ENCODE measurements around the gene TACR2. TPM values are rescaled to one million over a fixed set of nuclear protein-coding genes. Genes with fewer than 3 reads are reported as not detected.
A peak's percentile ranks its signal among the peaks of the same experiment; 100 is the strongest.

Gene TACR2
- total RNA-seq, 1 experiment from 2014 or later = 0.21 TPM

DNA sequence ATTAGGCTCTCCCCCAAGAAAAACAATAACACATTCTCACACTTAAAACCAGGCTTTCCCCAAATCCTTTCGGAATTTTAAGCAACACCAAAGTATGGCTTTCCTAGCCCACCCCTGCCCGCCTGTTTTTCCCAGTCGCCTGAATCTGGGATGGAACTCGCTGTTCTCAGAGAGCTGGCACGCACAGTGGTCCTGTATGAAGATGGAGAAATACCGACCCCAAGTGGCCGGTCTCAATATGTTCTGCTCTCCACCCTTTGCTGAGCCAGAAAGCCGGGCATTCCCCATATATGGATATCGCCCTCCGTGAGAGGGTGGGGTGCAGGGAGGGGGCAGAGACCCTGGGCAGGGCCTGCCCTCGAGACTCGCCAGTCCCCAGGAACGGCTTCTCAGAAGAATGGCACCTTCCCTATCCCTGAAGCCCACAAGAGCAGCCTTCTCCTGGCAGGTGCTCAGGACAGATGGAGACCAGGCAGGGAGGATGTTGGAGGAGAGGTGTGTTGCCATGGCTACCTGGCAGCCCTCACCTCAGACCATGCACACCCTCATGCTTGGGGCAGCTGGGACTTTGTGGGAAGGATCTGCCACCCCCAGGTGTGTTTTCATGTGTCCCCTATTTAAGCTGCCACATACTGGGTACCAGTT is 3.4 kb downstream of the TACR2 start:
- H3K4me3 ChIP-seq (ENCODE audit: low read depth in 2 of 2, low read length in 2 of 2) = no peak overlapping the region
- intact Hi-C loops (cut with micrococcal nuclease; ENCODE audit: unreplicated experiment) = no loop called here
- no TSS peak for BruUV-seq (replicated peaks)
- in situ Hi-C loops (cut with HindIII; ENCODE audit: low pct_unique_long_range_greater_than_20kb, low sequenced_read_pairs) = no loop called here
- DNase-seq (ENCODE audit: low read depth, low spot score) (no peak), ATAC-seq (peak; percentile 37; the same call in 1 of the 2 replicates)
- H3K4me1 ChIP-seq (ENCODE audit: control insufficient read depth, insufficient read depth, low read length) = peaks cover 6% of the 10 kb centered on the region; the same call in 1 of the 2 replicates
- no peaks in the 10 kb centered on the region for H3K36me3 ChIP-seq (ENCODE audit: control insufficient read depth, insufficient read depth, low read length)
- TF ChIP-seq, protein P1, sequence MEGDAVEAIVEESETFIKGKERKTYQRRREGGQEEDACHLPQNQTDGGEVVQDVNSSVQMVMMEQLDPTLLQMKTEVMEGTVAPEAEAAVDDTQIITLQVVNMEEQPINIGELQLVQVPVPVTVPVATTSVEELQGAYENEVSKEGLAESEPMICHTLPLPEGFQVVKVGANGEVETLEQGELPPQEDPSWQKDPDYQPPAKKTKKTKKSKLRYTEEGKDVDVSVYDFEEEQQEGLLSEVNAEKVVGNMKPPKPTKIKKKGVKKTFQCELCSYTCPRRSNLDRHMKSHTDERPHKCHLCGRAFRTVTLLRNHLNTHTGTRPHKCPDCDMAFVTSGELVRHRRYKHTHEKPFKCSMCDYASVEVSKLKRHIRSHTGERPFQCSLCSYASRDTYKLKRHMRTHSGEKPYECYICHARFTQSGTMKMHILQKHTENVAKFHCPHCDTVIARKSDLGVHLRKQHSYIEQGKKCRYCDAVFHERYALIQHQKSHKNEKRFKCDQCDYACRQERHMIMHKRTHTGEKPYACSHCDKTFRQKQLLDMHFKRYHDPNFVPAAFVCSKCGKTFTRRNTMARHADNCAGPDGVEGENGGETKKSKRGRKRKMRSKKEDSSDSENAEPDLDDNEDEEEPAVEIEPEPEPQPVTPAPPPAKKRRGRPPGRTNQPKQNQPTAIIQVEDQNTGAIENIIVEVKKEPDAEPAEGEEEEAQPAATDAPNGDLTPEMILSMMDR (IDR thresholded peaks at IDR 0.05) = no peak; the same call in 1 of the 2 replicates
- no peaks in the 10 kb centered on the region for H3K9me3 ChIP-seq (ENCODE audit: control insufficient read depth, insufficient read depth, low read depth, low read length)
- H3K27me3 ChIP-seq (ENCODE audit: control insufficient read depth, insufficient read depth, low read length) = no peaks in the 10 kb centered on the region
- POLR2A ChIA-PET = no interaction called here
- no peak overlapping the region for H3K27ac ChIP-seq (ENCODE audit: low read length)
- CTCF ChIA-PET = interaction anchor here (0.7 kb wide), 1 partner anchor 33 kb away, joined by 5 read pairs; no protein-coding TSS in a partner anchor

DNA sequence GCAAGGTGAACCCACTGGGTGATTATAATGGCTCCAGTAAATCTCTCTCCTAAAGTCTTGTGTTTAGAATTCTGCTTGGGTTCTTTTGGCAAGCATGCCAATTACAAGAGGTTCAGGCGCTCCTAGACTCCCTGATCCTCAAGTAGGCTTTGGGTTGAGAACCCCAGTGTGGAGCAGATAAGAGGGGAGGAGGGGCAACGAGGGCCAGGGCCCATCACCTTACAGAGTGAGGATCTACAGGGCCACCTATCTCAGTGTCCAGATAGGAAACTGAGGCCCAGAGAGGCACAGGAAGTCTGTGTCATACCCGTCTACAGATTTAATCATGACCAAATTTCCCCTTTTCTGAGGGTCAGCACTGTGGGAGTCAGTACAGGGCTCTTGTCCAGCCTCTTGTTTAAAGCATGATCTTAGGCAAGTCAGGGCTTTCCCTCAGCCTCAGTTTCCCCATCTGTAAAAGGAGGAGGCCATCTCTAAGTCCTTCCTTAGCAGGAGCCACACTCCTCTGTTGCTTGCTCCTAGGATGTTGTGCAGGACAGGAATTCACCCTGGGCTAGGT is 4.4 kb downstream of the TACR2 start:
- DNase-seq (ENCODE audit: low read depth, low spot score) = no peak
- TF ChIP-seq TCF7L2 (IDR thresholded peaks at IDR 0.05; ENCODE audit: low read depth, low read length) = no peak
- TF ChIP-seq, protein P1 (IDR thresholded peaks at IDR 0.05) = no peak
- TF ChIP-seq SIN3A (IDR thresholded peaks at IDR 0.05; ENCODE audit: borderline replicate concordance, insufficient read depth, low read depth, low read length) = no peak
- TF ChIP-seq, protein P2, sequence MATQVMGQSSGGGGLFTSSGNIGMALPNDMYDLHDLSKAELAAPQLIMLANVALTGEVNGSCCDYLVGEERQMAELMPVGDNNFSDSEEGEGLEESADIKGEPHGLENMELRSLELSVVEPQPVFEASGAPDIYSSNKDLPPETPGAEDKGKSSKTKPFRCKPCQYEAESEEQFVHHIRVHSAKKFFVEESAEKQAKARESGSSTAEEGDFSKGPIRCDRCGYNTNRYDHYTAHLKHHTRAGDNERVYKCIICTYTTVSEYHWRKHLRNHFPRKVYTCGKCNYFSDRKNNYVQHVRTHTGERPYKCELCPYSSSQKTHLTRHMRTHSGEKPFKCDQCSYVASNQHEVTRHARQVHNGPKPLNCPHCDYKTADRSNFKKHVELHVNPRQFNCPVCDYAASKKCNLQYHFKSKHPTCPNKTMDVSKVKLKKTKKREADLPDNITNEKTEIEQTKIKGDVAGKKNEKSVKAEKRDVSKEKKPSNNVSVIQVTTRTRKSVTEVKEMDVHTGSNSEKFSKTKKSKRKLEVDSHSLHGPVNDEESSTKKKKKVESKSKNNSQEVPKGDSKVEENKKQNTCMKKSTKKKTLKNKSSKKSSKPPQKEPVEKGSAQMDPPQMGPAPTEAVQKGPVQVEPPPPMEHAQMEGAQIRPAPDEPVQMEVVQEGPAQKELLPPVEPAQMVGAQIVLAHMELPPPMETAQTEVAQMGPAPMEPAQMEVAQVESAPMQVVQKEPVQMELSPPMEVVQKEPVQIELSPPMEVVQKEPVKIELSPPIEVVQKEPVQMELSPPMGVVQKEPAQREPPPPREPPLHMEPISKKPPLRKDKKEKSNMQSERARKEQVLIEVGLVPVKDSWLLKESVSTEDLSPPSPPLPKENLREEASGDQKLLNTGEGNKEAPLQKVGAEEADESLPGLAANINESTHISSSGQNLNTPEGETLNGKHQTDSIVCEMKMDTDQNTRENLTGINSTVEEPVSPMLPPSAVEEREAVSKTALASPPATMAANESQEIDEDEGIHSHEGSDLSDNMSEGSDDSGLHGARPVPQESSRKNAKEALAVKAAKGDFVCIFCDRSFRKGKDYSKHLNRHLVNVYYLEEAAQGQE (IDR thresholded peaks at IDR 0.05; ENCODE audit: insufficient read depth in 1 of 2, low read depth in 2 of 2, low read length in 1 of 2) = no peak
- TF ChIP-seq POLR2AphosphoS5 (IDR thresholded peaks at IDR 0.05; ENCODE audit: low read depth, low read length) = no peak
- intact Hi-C loops (cut with micrococcal nuclease; ENCODE audit: unreplicated experiment) = no loop called here
- Histone ChIP-seq H3K36me3 (ENCODE audit: control insufficient read depth, insufficient read depth, low read length) (no peaks in the 10 kb centered on the region), H3K27me3 (ENCODE audit: control insufficient read depth, insufficient read depth, low read length) (no peaks in the 10 kb centered on the region), H3K4me3 (ENCODE audit: low read depth in 2 of 2, low read length in 2 of 2) (no peak overlapping the region), H3K27ac (ENCODE audit: low read length) (no peak overlapping the region), H3K9me3 (ENCODE audit: control insufficient read depth, insufficient read depth, low read depth, low read length) (no peaks in the 10 kb centered on the region), H3K4me1 (ENCODE audit: control insufficient read depth, insufficient read depth, low read length) (peaks cover 13% of the 10 kb centered on the region; the same call in 1 of the 2 replicates)
- ChIA-PET POLR2A (no interaction called here), CTCF (no interaction called here)
- in situ Hi-C loops (cut with HindIII; ENCODE audit: low pct_unique_long_range_greater_than_20kb, low sequenced_read_pairs) = no loop called here
- no TSS peak for BruUV-seq (replicated peaks)
- no peak for ATAC-seq

All from Panc1 (cell line).